CD4-positive, alpha-beta T cell treated with Interleukin-6 for 4 hours (primary cell): ENCODE data around the gene CIP2A.

Experiments
- DNase-seq: peaks from one replicate; pipeline ENCODE4 v3.0.0-alpha.2; 2020; ENCODE audit warnings: mixed read lengths

CIP2A gene

GRCh38 chr3:108555966-108556581 lies 33.2 kb downstream of the CIP2A start:
- no peak for DNase-seq

DNA sequence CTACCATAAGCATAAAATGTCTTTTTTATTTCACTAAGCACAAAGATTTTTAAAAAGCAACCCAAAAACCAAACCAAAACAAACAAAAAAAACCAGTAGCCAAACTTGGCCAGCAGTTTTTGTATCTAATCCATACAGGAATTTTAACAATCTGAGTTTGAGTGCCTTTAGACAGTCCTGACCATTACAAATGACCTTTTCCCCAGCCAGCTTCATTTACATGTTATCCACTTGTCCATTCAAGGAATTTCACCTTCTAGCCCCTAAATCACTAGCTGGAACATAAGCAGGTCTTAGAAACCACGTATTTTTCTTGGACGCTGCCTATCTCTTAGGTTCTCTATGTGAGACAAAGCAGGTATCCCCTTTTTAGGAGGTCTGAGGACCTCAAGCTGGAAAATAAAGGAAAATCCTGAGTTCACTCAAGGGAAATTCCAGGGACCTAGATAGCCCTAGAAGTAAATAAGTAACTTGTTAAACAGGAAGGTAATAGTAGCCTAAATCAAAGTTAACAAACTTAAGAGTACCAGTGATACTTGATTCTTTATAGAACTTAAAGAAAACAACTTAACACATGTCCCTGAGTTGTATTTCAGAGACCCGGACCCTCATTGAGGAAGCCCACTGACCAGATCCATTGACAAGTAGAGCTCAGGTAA lies 34.2 kb downstream of the CIP2A start:
- DNase-seq: no peak

DNA sequence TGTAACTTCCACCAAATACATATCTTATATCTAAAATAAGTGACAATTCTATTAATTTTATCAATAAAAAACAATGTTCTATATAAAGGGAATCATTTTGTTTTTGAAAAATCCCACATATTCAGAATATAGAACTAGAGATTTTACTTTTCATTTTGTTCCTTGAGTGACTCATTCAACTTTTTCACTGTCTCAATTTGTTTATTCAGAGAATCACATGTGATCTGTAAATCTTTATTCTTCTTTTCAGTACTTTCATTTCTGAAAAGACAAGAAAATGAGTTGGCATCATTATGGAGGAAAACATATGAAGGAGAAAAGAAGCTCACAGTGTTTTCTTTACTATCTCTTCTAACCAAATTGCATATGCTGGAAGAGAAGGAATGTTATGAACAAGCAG lies 35.0 kb downstream of the CIP2A start:
- DNase-seq: no peak

DNA sequence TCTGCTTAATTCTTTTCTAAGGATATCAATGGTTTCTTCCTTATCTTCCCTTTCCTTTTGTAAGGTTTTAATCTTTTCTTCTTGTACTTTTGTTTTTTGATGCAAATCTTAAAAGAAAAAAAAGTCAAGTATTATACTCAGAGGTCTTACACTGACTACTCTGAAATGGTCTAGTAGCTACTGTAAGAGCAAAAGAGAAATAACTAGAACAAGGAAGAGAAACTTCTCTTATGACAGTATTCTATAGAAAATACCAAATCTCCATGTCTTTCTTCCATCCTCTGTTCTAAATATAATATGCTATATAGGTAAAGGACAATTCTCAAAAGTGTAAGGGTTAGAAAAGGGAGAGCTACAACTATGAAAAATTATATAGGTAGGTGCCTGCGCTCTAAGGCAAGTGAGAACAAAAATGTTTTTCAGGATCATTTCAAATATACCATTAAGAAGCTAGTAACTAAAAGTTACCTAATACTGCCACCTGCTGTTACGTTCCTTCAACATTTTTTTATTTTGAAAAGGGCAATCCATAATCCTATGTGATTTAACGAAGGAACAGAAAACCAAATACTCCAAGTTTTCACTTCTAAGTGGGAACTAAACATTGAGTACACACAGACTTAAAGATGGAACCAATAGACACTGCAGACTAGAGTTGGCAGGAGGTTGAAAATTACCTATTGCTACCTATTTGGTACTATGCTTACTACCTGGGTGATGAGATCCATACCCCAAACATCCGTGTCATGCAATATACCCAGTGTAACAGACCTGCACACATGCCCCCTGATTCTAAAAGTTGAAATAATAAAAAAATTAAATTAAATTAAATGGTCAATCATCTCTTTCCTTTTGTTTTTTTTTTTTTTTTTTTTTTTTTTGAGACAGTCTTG lies 36.7 kb downstream of the CIP2A start:
- DNase-seq: no peak

DNA sequence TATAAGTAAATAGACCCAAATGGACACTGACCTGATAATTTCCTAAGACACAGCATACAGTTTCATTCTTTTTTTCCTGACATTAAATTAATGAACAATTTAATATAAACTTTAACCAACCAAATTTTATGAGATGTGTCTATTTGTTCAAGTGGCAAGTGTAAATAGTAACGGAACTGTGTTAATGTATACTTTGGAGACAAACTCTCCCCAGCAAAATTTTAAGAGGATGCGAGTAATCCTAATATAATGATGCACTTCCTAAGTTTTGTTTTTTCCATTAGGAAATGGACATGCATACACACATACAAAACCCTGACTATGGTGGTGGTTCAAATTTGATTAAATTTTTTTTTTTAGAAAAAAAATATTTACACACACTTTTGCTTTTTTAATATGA lies 40.4 kb downstream of the CIP2A start:
- no peak for DNase-seq

DNA sequence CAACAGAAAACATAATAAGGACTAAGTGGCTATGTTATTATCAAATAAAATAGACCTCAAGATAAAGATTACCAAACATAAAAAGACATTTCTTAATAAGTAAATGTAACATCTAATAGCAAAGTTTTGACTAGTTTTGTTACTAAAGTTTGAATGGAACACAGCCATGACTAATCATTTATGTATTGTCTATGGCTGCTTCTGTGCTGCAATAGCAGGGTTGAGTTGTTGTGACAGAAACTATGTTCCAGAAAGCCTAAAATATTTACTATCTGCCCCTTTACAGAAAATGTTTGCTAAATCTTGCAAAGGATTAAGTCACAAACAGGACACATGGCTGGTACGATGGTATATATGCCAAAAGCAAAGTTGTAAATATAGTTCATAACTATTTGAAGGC lies 40.9 kb downstream of the CIP2A start:
- no peak for DNase-seq

DNA sequence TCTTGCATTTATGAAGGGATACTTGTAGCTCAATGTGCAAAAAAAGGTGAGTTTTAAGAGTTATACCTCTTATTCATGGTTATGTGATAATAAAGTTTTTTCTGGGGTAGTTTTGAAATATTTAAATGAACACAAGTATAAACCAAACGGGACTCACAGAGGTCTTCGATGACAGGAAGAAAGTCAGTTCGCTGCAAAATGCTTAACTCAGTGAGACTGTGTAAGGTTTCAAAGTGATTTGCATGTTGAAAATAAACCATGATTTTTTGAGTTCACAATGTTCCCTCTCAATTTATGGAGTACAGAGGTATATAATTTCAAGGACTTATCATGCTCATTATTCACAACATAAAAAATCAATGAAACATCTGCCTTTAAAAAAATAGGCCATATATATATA lies 42.5 kb downstream of the CIP2A start:
- DNase-seq: no peak

DNA sequence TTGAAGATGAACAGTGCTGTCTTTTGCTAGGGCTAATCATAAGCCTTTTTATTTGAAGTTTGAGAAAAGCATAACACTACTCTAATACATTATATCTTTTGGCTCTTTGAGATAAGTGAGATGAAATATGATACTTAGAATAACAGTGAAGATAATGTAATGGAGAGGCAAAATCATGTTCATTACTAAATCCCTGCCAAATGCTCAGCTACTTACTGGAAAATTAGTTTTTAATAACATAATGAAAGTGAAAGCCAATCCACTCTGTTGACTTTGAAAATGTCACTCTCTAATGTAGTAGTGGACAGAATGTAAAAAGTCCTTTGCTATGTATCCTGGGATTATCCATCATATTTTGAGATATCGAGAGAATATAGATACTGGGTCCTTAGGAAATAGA lies 43.0 kb downstream of the CIP2A start:
- no peak for DNase-seq

DNA sequence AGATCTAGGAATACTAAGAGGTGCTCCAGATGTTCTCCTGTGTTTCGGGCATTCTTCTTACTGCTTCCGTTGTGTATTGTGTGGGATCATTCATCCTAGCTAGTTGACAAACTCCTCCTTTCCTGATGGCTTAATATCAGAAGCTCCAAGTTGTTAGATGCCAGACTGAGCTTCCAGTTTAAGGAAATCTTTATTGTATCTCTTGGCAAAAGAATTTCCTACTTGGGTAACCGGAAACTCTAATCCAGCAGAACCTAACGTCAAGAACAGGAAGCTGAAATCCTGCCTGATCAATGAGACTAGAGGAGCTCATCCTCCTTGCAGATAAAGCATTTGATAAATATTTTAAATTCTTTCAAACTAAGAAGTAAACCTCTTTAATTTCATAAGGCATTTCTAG lies 51.2 kb downstream of the CIP2A start:
- DNase-seq: no peak

DNA sequence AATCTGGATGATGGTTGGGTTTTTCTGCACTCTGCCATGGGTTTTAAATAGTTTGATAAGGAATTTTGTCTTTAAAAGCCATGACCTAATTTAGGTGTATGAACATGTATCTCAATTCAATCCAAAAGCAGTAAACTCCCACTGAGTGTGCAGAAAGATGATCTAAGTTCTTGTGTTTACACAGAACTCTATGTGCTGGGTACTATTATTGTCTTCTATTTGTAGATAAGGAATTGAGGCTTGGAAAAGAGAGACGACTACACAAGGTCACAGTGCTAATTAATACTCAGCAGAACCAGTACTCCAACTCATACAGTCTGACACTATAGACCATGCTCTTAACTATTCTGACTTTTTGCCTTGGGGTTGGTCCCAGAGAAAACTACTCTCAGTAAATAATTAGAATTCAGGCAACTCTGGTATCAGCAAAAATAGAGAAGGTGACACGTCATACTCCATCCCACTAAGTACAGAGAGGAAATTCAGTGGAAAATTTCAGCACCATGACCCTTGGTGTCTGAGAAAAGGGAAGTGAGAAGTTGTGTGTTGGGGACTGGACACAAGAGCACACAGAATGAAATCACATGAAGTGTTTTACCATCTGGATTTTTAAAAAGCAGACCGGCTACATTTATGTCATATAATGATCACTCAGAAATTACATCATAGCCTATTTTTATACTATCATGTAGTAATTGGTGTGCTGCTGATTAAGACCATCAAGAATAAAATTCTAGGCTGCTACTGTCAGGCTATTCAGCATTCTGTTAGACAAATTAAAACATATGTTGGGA lies 60.6 kb downstream of the CIP2A start:
- DNase-seq: no peak

DNA sequence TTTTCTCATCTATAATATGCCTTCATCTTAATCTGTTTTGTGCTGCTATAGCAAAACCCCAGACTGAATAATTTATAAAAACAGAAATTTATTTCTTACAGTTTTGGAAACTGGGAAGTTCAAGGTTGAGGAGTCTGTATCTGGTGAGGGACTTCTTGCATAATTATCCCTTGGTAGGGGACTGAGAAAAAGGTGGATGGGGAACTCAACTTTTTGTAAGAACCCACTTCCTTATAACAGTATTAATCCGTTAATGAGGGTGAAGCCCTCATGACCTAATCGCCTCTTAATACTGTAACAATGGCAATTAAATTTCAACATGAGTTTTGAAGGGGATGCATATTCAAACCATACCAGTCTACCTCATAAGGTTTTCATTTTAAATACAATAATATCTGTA lies 61.4 kb downstream of the CIP2A start:
- DNase-seq: no peak

- no peak for DNase-seq
Measured at GRCh38 chr3:108527109-108527508, 62.1 kb downstream of the CIP2A start.

DNA sequence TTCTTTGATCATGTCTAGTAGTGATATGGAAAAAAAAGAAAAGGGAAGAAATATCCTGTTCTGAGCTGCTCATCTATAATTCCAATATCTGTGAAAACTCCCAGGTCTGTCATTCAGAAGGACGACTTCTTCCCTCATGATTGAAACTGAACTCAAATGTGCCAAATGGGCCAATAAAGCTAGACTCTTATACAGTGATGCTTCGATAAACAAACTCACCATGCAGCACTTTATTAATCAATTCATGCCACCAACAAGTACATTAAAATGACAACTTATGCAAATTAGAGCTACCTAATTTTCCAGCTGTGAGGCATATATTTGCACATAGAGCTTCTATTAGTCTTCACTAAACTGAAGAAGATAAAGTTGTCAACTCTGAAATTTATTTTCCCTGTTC lies 63.3 kb downstream of the CIP2A start:
- no peak for DNase-seq

GRCh38 chr3:108525256-108525655 lies 64.0 kb downstream of the CIP2A start:
- no peak for DNase-seq

- DNase-seq: no peak
Measured at GRCh38 chr3:108524537-108524936, 64.7 kb downstream of the CIP2A start.

- no peak for DNase-seq
Measured at GRCh38 chr3:108518895-108519294, 70.3 kb downstream of the CIP2A start.

DNA sequence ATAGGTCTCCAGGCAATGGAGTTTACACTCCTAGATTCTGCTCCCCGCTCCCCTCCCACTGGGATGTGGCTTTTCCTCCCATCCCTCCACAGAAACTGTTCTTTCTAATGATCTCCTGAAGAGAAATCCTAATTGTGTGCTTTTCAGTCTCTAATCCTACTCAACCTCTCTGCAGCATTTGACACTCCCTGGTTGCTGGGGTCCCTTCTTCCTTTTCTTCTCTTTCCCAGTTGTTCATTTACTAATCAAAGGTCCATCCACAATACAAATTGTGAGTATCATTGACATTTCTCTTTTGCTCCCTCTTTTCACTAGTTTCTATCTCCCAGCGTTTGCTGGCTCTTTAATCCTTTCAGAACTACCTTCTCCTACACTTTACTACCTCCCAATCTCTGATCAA lies 72.4 kb downstream of the CIP2A start:
- no peak for DNase-seq

- no peak for DNase-seq
Measured at GRCh38 chr3:108513961-108514360, 75.3 kb downstream of the CIP2A start.

- no peak for DNase-seq
Measured at GRCh38 chr3:108512671-108513070, 76.6 kb downstream of the CIP2A start.

- DNase-seq: no peak
Measured at GRCh38 chr3:108511490-108511889, 77.7 kb downstream of the CIP2A start.

DNA sequence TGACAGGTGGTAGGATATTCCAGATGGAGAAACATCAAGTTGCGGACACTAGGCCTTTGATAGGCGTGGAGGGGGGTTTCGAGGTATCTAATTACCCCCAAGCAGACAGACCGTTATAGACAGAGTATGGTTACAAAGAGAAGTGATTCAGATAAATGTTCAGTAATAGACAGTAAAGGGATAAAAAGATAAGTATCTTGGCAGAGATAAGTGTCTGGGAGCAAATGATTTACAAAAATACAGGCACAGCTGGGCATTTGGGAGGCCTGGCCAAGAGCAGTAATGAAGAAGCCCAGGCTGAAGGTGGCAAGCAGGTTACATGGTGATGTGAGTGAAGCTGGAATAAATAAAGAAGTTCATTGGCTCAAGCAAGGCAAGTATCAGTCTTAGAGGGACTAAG lies 78.2 kb downstream of the CIP2A start:
- no peak for DNase-seq

DNA sequence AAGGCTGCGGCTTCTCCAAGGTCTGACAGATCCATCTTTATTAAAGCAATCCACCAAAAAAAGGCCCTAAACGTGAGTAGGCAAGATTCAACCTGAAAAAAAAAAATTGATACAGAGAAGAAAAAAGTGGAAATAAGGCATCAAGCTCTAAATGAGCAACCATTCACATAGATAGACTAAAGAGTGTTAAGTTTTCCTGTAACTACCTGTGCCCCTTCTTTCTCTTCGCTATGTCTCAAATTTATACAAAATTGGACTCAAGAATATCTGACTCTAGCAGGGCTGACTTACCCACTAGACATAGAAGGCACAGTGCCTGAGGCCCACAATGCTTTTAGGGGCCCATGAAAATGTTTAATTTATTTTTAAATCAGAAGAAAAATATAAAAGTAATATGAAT lies 78.7 kb downstream of the CIP2A start, which contains the start of gene MYH15:
Gene MYH15, minus strand, starts transcription at position 101 of the 400 bp plus-strand sequence. Its CDS starts 66 bp downstream, at position 35.
- DNase-seq: no peak

GRCh38 chr3:108509871-108510270 lies 79.4 kb downstream of the CIP2A start:
- DNase-seq: no peak
